Spleen (tissue), 11 donors: Measurements from ENCODE around the gene ADD3. TPM values are rescaled to one million over a fixed set of nuclear protein-coding genes. Genes with fewer than 3 reads are reported as not detected.

ENCODE experiments used
- DNase-seq: peaks from one replicate; pipeline ENCODE4 v3.0.0-alpha.2; 2020
- H3K27ac ChIP-seq, 8 donors: fragments of 200-600 bp; sonication (generic) in 7 of 8; 1 replicate in 4 of 8; 2 replicates in 4 of 8; pipeline versions ENCODE4 v1.5.0 to v1.8.0; 2016 to 2021; ENCODE audit warnings: inconsistent platforms in 4 of 8, mild to moderate bottlenecking in 4 of 8, moderate library complexity in 1 of 8
- H3K27me3 ChIP-seq, 7 donors: fragments of 200-600 bp; sonication (generic) in 6 of 7; replicated peaks in 1 of 7; 1 replicate in 4 of 7; 2 replicates in 3 of 7; pipeline versions ENCODE4 v1.5.0 to v1.8.0; 2016 to 2021; ENCODE audit warnings: inconsistent platforms in 3 of 7, mild to moderate bottlenecking in 1 of 7
- H3K36me3 ChIP-seq, 6 donors: fragments of 200-600 bp; sonication (generic) in 5 of 6; 1 replicate in 4 of 6; 2 replicates in 2 of 6; pipeline versions ENCODE4 v1.5.0 to v1.8.0; 2016 to 2021; ENCODE audit warnings: inconsistent platforms in 2 of 6
- H3K4me1 ChIP-seq, 6 donors: fragments of 200-600 bp; sonication (generic) in 5 of 6; 1 replicate in 3 of 6; 2 replicates in 3 of 6; pipeline versions ENCODE4 v1.5.0 to v1.8.0; 2016 to 2021; ENCODE audit warnings: inconsistent platforms in 3 of 6
- H3K4me3 ChIP-seq, 8 donors: fragments of 200-600 bp; sonication (generic) in 7 of 8; 1 replicate in 4 of 8; 2 replicates in 4 of 8; pipeline versions ENCODE4 v1.5.0 to v1.8.0; 2016 to 2021; ENCODE audit warnings: inconsistent platforms in 4 of 8, mild to moderate bottlenecking in 4 of 8, moderate library complexity in 2 of 8
- H3K9me3 ChIP-seq, 8 donors: fragments of 200-600 bp; sonication (generic) in 7 of 8; 1 replicate in 4 of 8; 2 replicates in 4 of 8; pipeline versions ENCODE4 v1.5.0 to v1.8.0; 2016 to 2021; ENCODE audit warnings: inconsistent platforms in 4 of 8
- CTCF ChIP-seq, 11 experiments: fragments of 200-600 bp in 7 of 11; fragments of 450-650 bp in 4 of 11; sonication (generic) in 4 of 11; IDR thresholded peaks in 8 of 11; conservative IDR thresholded peaks in 3 of 11; 1 replicate in 7 of 11; 2 replicates in 4 of 11; pipeline versions ENCODE4 v1.4.0 to v1.8.0; 2016 to 2021; ENCODE audit warnings: antibody characterized with exemption in 11 of 11, inconsistent platforms in 4 of 11, mild to moderate bottlenecking in 1 of 11
- POLR2A ChIP-seq, 3 donors: fragments of 450-650 bp; IDR thresholded peaks; one replicate each; pipeline ENCODE4 v1.5.1; 2017; ENCODE audit warnings: antibody characterized with exemption in 3 of 3, mild to moderate bottlenecking in 1 of 3
- POLR2AphosphoS5 ChIP-seq, 3 donors: sonication (generic); formaldehyde crosslinking; IDR thresholded peaks; one replicate each; pipeline ENCODE4 v1.5.1; 2017; ENCODE audit warnings: antibody characterized with exemption in 3 of 3
- WGBS, 5 donors: extraction: QIAGEN DNeasy Blood & Tissue Kit in 3 of 5; methylation state at CpG; one replicate each; pipeline versions ENCODE4 v1.1.5 to v1.1.7; 2013 to 2018; 5-methylcytosine and 5-hydroxymethylcytosine counted together
- intact Hi-C: fragments of 100-400 bp; cut with DNase I; formaldehyde crosslinking; loops from one replicate; pipeline ENCODE4 v1.15.0; 2023; ENCODE audit warnings: low total_unique reads
- polyA plus RNA-seq, 3 donors: library from polyadenylated mRNA; stranded (reverse); fragments of 200-250 nt; gene quantifications; one replicate each; pipeline ENCODE4 v1.2.1, GENCODE V29; 2013
- total RNA-seq, 7 donors: library from RNA; depleted of rRNA in 3 of 7; stranded (reverse); fragments of >200 nt in 3 of 7; fragmentation: NEBNext Ultra II Directional in 4 of 7; extraction: Animal tissue kit (Norgen Biotek cat#: 25700) in 4 of 7; gene quantifications; one replicate each; pipeline versions ENCODE4 v1.1.0 to v1.2.1, GENCODE V29; 2016 to 2021
- donor health status: healthy with polysubstance abuse.
- donor health status: DM: no; HTN: no; CAD: no; lungs with moderate emphysema.
- donor health status: DM: no; HTN: no; CAD: no.
- donor health status: Bipolar disorder and iron deficiency.
- donor health status: healthy.
- donor health status: DM: no; HTN: no; CAD: no.
- donor health status: DM: yes; HTN: yes; CAD: no.

ADD3 gene
- total and polyA plus RNA-seq, 10 donors: 35.0 to 155 (median 94.9) TPM

GRCh38 chr10:110068780-110069179 lies 61.0 kb downstream of the ADD3 start:
- H3K4me1 ChIP-seq: peaks cover 31 to 100% (median 78%) of the 10 kb centered on the region in 6 donors
- no peak for DNase-seq
- TF ChIP-seq POLR2A (IDR thresholded peaks at IDR 0.05): no peak
- intact Hi-C loops: loop anchor here (10.0 kb wide), 1 partner anchor 54 kb away; no protein-coding TSS in a partner anchor
- H3K36me3 ChIP-seq: no peaks in the 10 kb centered on the region
- H3K9me3 ChIP-seq: no peaks in the 10 kb centered on the region
- H3K27ac ChIP-seq: peak overlapping the region; percentile 69 to 84 (median 81)
- no peak overlapping the region for H3K4me3 ChIP-seq
- no peaks in the 10 kb centered on the region for H3K27me3 ChIP-seq
- WGBS, 5 donors: 62 to 71% (median 69%) methylated on average over 7 of the region's 7 CpGs

- Histone ChIP-seq H3K36me3 (no peaks in the 10 kb centered on the region), H3K4me1 (peaks cover 32 to 100% (median 80%) of the 10 kb centered on the region in 6 donors), H3K27ac (peak overlapping the region; percentile 69 to 84 (median 81)), H3K27me3 (no peaks in the 10 kb centered on the region), H3K9me3 (no peaks in the 10 kb centered on the region), H3K4me3 (peak overlapping the region in 1 of 8 donors; percentile 40)
- intact Hi-C loops: loop anchor here (10.0 kb wide), 1 partner anchor 55 kb away; no protein-coding TSS in a partner anchor
- DNase-seq: no peak
- TF ChIP-seq POLR2A (IDR thresholded peaks at IDR 0.05) (no peak), POLR2AphosphoS5 (IDR thresholded peaks at IDR 0.05) (no peak), CTCF (IDR thresholded peaks at IDR 0.05 in 8 of 11, conservative IDR thresholded peaks at IDR 0.05 in 3 of 11) (no peak)
- WGBS, 5 donors: 5 to 12% (median 10%) methylated on average over 1 of the region's 1 CpG
These were observed 61.8 kb downstream of the ADD3 start for GRCh38 chr10:110069502-110069982.

- Histone ChIP-seq H3K4me1 (peaks cover 42 to 100% (median 93%) of the 10 kb centered on the region in 6 donors), H3K36me3 (no peaks in the 10 kb centered on the region), H3K4me3 (no peak overlapping the region), H3K9me3 (no peaks in the 10 kb centered on the region), H3K27ac (peak overlapping the region in 6 of 8 donors; percentile 44 to 93 (median 88)), H3K27me3 (no peaks in the 10 kb centered on the region)
- no peak for DNase-seq
- no peak for TF ChIP-seq CTCF (IDR thresholded peaks at IDR 0.05 in 8 of 11, conservative IDR thresholded peaks at IDR 0.05 in 3 of 11)
- TF ChIP-seq POLR2AphosphoS5 (IDR thresholded peaks at IDR 0.05): no peak
- TF ChIP-seq POLR2A (IDR thresholded peaks at IDR 0.05): no peak
- 83 to 93% (median 86%) methylated on average over 2 of the region's 2 CpGs for WGBS, 5 donors
- intact Hi-C loops: no loop called here
These were observed 66.1 kb downstream of the ADD3 start for GRCh38 chr10:110073896-110074295.

- intact Hi-C loops: no loop called here
- 34 to 65% (median 58%) methylated on average over 3 of the region's 3 CpGs for WGBS, 5 donors
These were observed 66.5 kb downstream of the ADD3 start for GRCh38 chr10:110074298-110074697.

More at GRCh38 chr10:110074298-110074697, 66.5 kb downstream of the ADD3 start:
- Histone ChIP-seq H3K4me3 (no peak overlapping the region), H3K9me3 (no peaks in the 10 kb centered on the region), H3K36me3 (no peaks in the 10 kb centered on the region), H3K4me1 (peaks cover 38 to 100% (median 91%) of the 10 kb centered on the region in 6 donors), H3K27ac (peak overlapping the region in 7 of 8 donors; percentile 44 to 93 (median 90)), H3K27me3 (no peaks in the 10 kb centered on the region)
- peak; percentile 77 for DNase-seq
- peak in 1 of 11 experiments; percentile 28 for TF ChIP-seq CTCF (IDR thresholded peaks at IDR 0.05 in 8 of 11, conservative IDR thresholded peaks at IDR 0.05 in 3 of 11)
- no peak for TF ChIP-seq POLR2A (IDR thresholded peaks at IDR 0.05)
- TF ChIP-seq POLR2AphosphoS5 (IDR thresholded peaks at IDR 0.05): peak in 1 of 3 donors; percentile 65
